ENCODE results near the gene SHC3. TPM values are rescaled to one million over a fixed set of nuclear protein-coding genes. Genes with fewer than 3 reads are reported as not detected.

Gene SHC3
- total and polyA plus RNA-seq, 2 of the 4 experiments (the other 2 are of a cell fraction) = 4.5 to 13.3 TPM

GRCh38 chr9:88965473-88965872 lies 213.1 kb downstream of the SHC3 start:
- Histone ChIP-seq H3K56ac (ENCODE audit: extremely low read depth, insufficient read depth, low read length) (no peak overlapping the region), H4K20me1 (ENCODE audit: insufficient read depth, low read length) (no peaks in the 10 kb centered on the region), H4K91ac (ENCODE audit: insufficient read depth, low read depth, low read length) (no peak overlapping the region), H2BK15ac (ENCODE audit: low read depth, low read length) (no peak overlapping the region), H3K4me1 (ENCODE audit: control insufficient read depth, insufficient read depth, low read length) (no peaks in the 10 kb centered on the region), H3K9me3 (ENCODE audit: control insufficient read depth, insufficient read depth, low read length) (no peaks in the 10 kb centered on the region), H2AFZ (replicated peaks; ENCODE audit: low read length, poor library complexity) (no peak overlapping the region), H3K4ac (ENCODE audit: low read depth, low read length) (no peak overlapping the region), H2BK5ac (ENCODE audit: low read depth, low read length, poor library complexity, severe bottlenecking) (no peak overlapping the region), H2BK20ac (ENCODE audit: low read depth, low read length) (no peak overlapping the region), H3K27ac (ENCODE audit: insufficient read depth, low read length) (no peak overlapping the region), H3K4me3 (ENCODE audit: insufficient read depth, low read depth, low read length) (no peak overlapping the region), H3K9me1 (ENCODE audit: insufficient read depth, low read length) (peaks cover 3% of the 10 kb centered on the region; the same call in 1 of the 2 replicates), H3K36me3 (ENCODE audit: control insufficient read depth, insufficient read depth, low read length) (no peaks in the 10 kb centered on the region), H3K9ac (ENCODE audit: low read depth, low read length) (no peak overlapping the region), H3K14ac (replicated peaks; ENCODE audit: low read depth, low read length) (no peak overlapping the region), H3K27me3 (ENCODE audit: control insufficient read depth, insufficient read depth, low read length) (peaks cover 28% of the 10 kb centered on the region), H2AK9ac (replicated peaks; ENCODE audit: low read depth, low read length, poor library complexity) (no peak overlapping the region), H3K23ac (ENCODE audit: low read depth, low read length) (no peak overlapping the region), H3K18ac (ENCODE audit: low read depth, low read length) (no peak overlapping the region), H4K5ac (ENCODE audit: low read depth, low read length) (no peak overlapping the region), H3K4me2 (ENCODE audit: low read depth, low read length) (no peak overlapping the region), H2BK120ac (ENCODE audit: low read depth, low read length) (no peak overlapping the region), H2AK5ac (ENCODE audit: low read depth, low read length) (no peak overlapping the region), H4K8ac (ENCODE audit: low read depth in 2 of 2, low read length in 2 of 2) (no peak overlapping the region), H3K79me1 (ENCODE audit: low read depth in 1 of 2, low read length in 2 of 2) (no peaks in the 10 kb centered on the region)
- ChIA-PET CTCF (no interaction called here), POLR2A (ENCODE audit: unreplicated experiment) (no interaction called here)
- DNase-seq (no peak), ATAC-seq (ENCODE audit: low read depth) (no peak)
- in situ Hi-C loops (cut with MboI; ENCODE audit: low sequenced_read_pairs) (no loop called here), dilution Hi-C loops (cut with HindIII; ENCODE audit: low sequenced_read_pairs, unreplicated experiment) (no loop called here), intact Hi-C loops (cut with micrococcal nuclease) (no loop called here)
- no TSS peak for BruUV-seq (replicated peaks)
- TF ChIP-seq MAZ (IDR thresholded peaks at IDR 0.05; ENCODE audit: borderline replicate concordance, low read depth, low read length) (no peak), BHLHE40 (IDR thresholded peaks at IDR 0.05; ENCODE audit: low read depth, low read length) (no peak), RAD21 (IDR thresholded peaks at IDR 0.05; ENCODE audit: low read length) (no peak), RFX5 (IDR thresholded peaks at IDR 0.05; ENCODE audit: low read depth, low read length) (no peak), CEBPB (IDR thresholded peaks at IDR 0.05; ENCODE audit: low read depth, low read length) (no peak), MAFK (IDR thresholded peaks at IDR 0.05; ENCODE audit: low read depth, low read length) (no peak), FOS (IDR thresholded peaks at IDR 0.05; ENCODE audit: low read depth, low read length) (no peak), USF2 (IDR thresholded peaks at IDR 0.05; ENCODE audit: low read depth, low read length) (no peak), MXI1 (IDR thresholded peaks at IDR 0.05; ENCODE audit: borderline replicate concordance, low read depth, low read length) (no peak), NFE2L2 (IDR thresholded peaks at IDR 0.05; ENCODE audit: low read depth, low read length) (no peak), RCOR1 (IDR thresholded peaks at IDR 0.05; ENCODE audit: insufficient replicate concordance, low read length) (no peak), CHD1 (IDR thresholded peaks at IDR 0.05; ENCODE audit: low read depth, low read length) (no peak), SMC3 (IDR thresholded peaks at IDR 0.05; ENCODE audit: low read depth, low read length) (no peak), CTCF (conservative IDR thresholded peaks at IDR 0.05; ENCODE audit: low read depth, low read length) (no peak), ELK1 (IDR thresholded peaks at IDR 0.05; ENCODE audit: borderline replicate concordance, low read depth, low read length) (no peak), POLR2A (IDR thresholded peaks at IDR 0.05; ENCODE audit: low read depth, low read length) (no peak)
- WGBS, 2 experiments (ENCODE audit: extremely low coverage in 2 of 2, insufficient read length in 1 of 2) = 90% methylated on average over 3 of the region's 8 CpGs; no CpG with 5 or more reads in 1 of the 2 experiments
